GF-D8 (cell line): ENCODE results near the gene SEPTIN2.
"Not testable (repeated sequence)": the region's sequence is repeated elsewhere in the genome, so short reads cannot be mapped to it uniquely, and the experiment has no call there.

ENCODE experiments used
- DNase-seq: peaks from one replicate; lab custom pipeline; 2025; lab: John Stamatoyannopoulos, UW

The SEPTIN2 gene

DNA sequence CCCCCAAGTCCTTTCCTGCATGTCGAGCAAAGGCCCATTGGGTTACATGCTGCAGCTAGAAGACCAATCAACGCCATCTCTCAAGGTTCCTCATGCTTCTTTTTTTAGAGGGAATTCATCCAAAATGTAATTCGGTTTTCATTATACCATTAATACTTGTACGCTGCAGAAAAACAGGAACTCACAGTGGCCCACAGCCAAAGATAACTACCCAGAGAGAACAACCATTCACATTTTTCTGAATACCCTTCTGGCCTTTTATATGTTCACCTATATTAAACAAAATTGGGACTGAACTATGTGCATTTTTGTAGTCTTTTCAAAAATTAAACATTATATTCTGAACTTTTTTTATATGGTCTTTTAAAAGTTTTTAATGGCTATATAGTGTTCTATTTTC lies 66.1 kb downstream of the SEPTIN2 start:
- no peak for DNase-seq

DNA sequence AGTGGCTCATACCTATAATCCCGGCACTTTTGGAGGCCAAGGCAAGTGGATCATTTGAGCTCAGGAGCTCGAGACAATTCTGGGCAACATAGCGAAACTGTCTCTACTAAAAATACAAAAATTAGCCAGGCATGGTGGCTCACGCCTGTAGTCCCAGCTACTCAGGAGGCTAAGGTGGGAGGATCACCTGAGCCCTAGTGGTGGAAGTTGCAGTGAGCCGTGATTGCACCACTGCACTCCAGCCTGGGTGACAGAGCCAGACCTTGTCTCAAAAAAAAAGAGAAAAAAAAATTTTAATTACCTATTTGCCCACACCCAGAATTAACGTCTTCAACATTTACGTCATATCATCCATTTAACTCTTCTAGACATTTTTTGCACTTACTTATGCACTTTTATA lies 69.7 kb downstream of the SEPTIN2 start:
- not testable (repeated sequence) for DNase-seq

DNA sequence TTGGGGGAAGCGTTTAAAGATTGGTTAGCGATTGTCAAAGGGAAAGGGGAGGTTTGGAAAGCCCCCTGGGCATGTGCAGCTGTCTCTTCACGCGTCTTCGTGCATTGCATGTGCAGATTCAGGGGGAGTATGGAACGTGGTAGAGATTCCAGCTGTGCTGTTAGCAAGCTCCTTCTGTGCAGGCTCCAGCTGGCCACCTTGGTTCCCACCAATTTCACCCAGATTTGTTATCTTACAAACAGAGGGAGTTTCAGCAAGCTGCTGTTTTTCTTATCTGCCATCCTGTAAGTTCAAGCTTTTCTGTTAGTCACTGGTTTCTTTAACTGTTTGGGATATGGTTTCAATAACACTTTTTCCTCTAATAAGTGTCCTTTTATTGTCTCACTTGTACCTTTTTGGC lies 70.8 kb downstream of the SEPTIN2 start:
- DNase-seq = no peak

DNA sequence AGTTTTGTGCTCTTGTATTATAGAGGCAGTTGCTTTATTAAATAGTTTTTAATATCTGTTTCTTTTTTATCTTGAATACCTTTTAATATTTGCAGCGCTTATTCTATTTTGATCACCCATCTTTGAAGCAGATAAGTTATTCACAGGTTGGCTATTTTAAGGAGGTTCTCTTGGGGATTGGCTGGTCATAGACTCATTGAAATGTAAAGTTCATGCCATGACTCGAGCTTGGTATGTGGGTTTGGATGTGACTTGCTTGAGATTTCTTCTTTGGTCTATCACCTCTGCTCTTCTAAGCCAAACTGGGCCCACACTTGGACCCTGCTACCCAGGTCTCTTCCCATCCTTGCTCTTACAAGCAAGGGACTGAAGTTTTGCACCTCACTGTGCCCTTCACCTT lies 74.0 kb downstream of the SEPTIN2 start:
- DNase-seq = no peak

- no peak for DNase-seq
These were observed 74.8 kb downstream of the SEPTIN2 start for GRCh38 chr2:241390301-241391206.

- DNase-seq = no peak
These were observed 76.4 kb downstream of the SEPTIN2 start for GRCh38 chr2:241391892-241392665.

- not testable (repeated sequence) for DNase-seq
These were observed 77.0 kb downstream of the SEPTIN2 start for GRCh38 chr2:241392753-241393152.

DNA sequence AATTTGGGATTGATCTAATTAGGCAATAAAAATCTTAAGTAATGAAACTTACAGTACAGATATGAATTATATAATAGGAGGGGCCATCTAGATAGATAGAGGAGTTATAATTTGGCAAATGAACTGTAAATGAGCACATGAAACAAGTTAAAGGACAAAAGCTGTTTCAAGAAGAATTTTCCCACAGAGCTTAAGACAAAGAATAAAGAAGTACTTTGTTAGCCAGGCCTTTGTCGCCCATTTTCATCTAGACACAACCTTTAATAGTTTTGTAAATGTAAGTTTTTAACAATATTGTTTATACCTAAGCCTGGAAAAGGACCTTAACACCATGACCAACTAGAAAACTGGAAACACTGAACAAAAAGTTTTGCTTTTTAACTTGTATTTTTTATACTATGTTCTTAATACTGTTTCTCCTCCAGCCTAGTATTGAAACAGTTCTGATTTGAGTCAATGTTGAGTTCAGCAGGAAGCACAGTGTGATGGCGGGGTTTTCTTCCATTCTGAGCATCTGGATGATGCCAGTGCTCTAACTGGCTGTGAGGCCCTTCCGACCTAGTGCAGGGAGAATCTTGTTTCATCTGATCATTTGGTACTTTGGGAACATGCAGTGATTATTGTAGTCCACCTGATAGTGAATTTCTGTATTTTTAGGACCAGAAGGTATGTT lies 77.9 kb downstream of the SEPTIN2 start:
- no peak for DNase-seq

DNA sequence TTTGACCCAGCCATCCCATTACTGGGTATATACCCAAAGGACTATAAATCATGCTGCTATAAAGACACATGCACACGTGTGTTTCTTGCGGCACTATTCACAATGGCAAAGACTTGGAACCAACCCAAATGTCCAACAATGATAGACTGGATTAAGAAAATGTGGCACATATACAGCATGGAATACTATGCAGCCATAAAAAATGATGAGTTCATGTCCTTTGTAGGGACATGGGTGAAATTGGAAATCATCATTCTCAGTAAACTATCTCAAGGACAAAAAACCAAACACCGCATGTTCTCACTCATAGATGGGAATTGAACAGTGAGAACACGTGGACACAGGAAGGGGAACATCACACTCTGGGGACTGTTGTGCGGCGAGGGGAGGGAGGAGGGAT lies 81.1 kb downstream of the SEPTIN2 start:
- not testable (repeated sequence) for DNase-seq

GRCh38 chr2:241399941-241400922 lies 84.5 kb downstream of the SEPTIN2 start:
- DNase-seq = no peak
